Stimulated activated CD4-positive, alpha-beta T cell treated with anti-CD3 and anti-CD28 coated beads, Interleukin-1b, Interleukin-23, amount 100 ng/mL, for 1 hour (primary cell): Measurements from ENCODE around the gene MEGF9.
"Not testable (repeated sequence)": the region's sequence is repeated elsewhere in the genome, so short reads cannot be mapped to it uniquely, and the experiment has no call there.

ENCODE experiments used
- DNase-seq, 2 donors: peaks; one replicate each; pipeline ENCODE4 v3.0.0-alpha.2; 2020; ENCODE audit warnings: low read depth in 2 of 2

Gene MEGF9

GRCh38 chr9:120659209-120659608 lies 55.1 kb downstream of the MEGF9 start:
- DNase-seq: no peak

- DNase-seq: no peak
These were observed 59.2 kb downstream of the MEGF9 start for GRCh38 chr9:120655005-120655622.

GRCh38 chr9:120654272-120654671 lies 60.0 kb downstream of the MEGF9 start:
- DNase-seq: no peak

- DNase-seq: no peak
These were observed 60.5 kb downstream of the MEGF9 start for GRCh38 chr9:120653762-120654161.

- no peak for DNase-seq
These were observed 61.3 kb downstream of the MEGF9 start for GRCh38 chr9:120652934-120653333.

GRCh38 chr9:120650352-120650751 lies 63.9 kb downstream of the MEGF9 start:
- DNase-seq: no peak

GRCh38 chr9:120648581-120649197 lies 65.6 kb downstream of the MEGF9 start:
- no peak for DNase-seq

GRCh38 chr9:120646948-120647347 lies 67.3 kb downstream of the MEGF9 start:
- DNase-seq: no peak

GRCh38 chr9:120645760-120646159 lies 68.5 kb downstream of the MEGF9 start:
- DNase-seq: no peak

GRCh38 chr9:120643061-120643460 lies 71.2 kb downstream of the MEGF9 start:
- DNase-seq: no peak

GRCh38 chr9:120642129-120642770 lies 72.0 kb downstream of the MEGF9 start:
- DNase-seq: no peak

GRCh38 chr9:120640874-120641273 lies 73.4 kb downstream of the MEGF9 start:
- DNase-seq: not testable (repeated sequence)

GRCh38 chr9:120640380-120640779 lies 73.9 kb downstream of the MEGF9 start:
- DNase-seq: no peak

- no peak for DNase-seq
These were observed 76.4 kb downstream of the MEGF9 start for GRCh38 chr9:120637919-120638318.

GRCh38 chr9:120636194-120636957 lies 77.9 kb downstream of the MEGF9 start:
- no peak for DNase-seq

GRCh38 chr9:120635011-120635410 lies 79.3 kb downstream of the MEGF9 start:
- DNase-seq: no peak

- no peak for DNase-seq
These were observed 83.9 kb downstream of the MEGF9 start for GRCh38 chr9:120630333-120630732.

- DNase-seq: not testable (repeated sequence)
These were observed 85.3 kb downstream of the MEGF9 start for GRCh38 chr9:120628925-120629497.

GRCh38 chr9:120628207-120628924 lies 85.9 kb downstream of the MEGF9 start:
- DNase-seq: no peak

- no peak for DNase-seq
These were observed 87.2 kb downstream of the MEGF9 start for GRCh38 chr9:120627073-120627472.

GRCh38 chr9:120626512-120626911 lies 87.8 kb downstream of the MEGF9 start:
- DNase-seq: no peak
